ENCODE measurements around the gene ZSWIM7. TPM values are rescaled to one million over a fixed set of nuclear protein-coding genes. Genes with fewer than 3 reads are reported as not detected.

Gene ZSWIM7
- total RNA-seq, 6 donors from 2014 or later = 20.8 to 30.7 (median 23.4) TPM

DNA sequence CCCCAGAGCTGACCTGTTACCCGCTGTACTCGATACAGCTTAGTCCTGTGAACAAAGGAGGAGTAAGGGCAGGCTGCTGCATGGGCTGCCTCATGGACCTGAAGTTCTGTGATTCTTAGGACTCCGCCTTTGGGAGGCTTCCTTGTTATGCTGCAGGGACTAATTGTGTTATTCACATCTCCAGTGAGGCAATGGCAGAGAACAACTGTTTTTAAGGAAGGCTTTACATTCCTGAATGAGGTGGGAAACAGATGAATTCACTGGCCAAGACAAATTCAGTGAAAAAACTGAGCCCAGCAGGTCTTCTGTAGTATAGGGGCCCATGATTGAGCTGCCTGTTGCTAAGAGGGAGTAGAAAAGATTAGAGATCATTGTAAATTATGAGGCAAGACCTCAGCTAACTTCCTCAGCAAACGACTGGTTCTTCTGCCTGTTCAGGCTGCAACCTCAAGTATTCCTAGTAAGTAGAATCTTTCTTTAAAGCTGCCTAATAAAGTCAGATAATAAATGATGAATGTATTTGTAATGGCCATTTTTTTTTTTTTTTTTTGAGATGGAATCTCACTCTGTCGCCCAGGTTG is 28.3 kb downstream of the ZSWIM7 start:
- H3K9me3 ChIP-seq = no peaks in the 10 kb centered on the region
- ATAC-seq (ENCODE audit: low FRiP score in 2 of 2) (no peak), DNase-seq (no peak)
- TF ChIP-seq EP300 (IDR thresholded peaks at IDR 0.05) (no peak), POLR2A (IDR thresholded peaks at IDR 0.05) (no peak), POLR2AphosphoS5 (IDR thresholded peaks at IDR 0.05) (no peak)
- TF ChIP-seq, protein P1, sequence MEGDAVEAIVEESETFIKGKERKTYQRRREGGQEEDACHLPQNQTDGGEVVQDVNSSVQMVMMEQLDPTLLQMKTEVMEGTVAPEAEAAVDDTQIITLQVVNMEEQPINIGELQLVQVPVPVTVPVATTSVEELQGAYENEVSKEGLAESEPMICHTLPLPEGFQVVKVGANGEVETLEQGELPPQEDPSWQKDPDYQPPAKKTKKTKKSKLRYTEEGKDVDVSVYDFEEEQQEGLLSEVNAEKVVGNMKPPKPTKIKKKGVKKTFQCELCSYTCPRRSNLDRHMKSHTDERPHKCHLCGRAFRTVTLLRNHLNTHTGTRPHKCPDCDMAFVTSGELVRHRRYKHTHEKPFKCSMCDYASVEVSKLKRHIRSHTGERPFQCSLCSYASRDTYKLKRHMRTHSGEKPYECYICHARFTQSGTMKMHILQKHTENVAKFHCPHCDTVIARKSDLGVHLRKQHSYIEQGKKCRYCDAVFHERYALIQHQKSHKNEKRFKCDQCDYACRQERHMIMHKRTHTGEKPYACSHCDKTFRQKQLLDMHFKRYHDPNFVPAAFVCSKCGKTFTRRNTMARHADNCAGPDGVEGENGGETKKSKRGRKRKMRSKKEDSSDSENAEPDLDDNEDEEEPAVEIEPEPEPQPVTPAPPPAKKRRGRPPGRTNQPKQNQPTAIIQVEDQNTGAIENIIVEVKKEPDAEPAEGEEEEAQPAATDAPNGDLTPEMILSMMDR (IDR thresholded peaks at IDR 0.05) = no peak
- no peak overlapping the region for H3K27ac ChIP-seq
- no peak overlapping the region for H3K4me3 ChIP-seq
- H3K27me3 ChIP-seq = no peaks in the 10 kb centered on the region
- peaks cover 0 to 9% (median 3%) of the 10 kb centered on the region in 4 donors for H3K36me3 ChIP-seq
- peaks cover 12 to 21% (median 18%) of the 10 kb centered on the region in 4 donors for H3K4me1 ChIP-seq
- 79 to 82% methylated on average over 5 of the region's 5 CpGs for WGBS, 2 donors

DNA sequence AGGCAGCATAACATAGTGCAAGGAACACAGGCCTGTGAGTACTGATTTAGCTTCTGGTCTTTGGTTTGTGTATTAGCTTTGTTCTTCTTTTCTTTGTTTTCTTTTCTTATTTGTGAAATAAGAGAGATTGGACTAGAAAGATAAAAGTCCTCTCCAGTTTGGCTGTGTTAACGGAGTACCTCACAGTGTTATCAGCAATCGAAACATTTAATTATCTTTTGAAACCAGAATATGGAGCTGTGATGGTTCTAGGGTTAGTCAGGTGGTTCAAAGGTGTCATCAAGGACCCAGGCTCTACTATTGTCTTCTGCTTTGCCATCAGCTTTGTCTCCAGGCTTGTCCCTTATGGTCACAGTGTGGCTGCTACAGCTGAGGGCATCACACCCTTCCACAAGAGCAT is 29.0 kb downstream of the ZSWIM7 start:
- ATAC-seq (ENCODE audit: low FRiP score in 2 of 2) = no peak
- TF ChIP-seq POLR2AphosphoS5 (IDR thresholded peaks at IDR 0.05) (no peak), EP300 (IDR thresholded peaks at IDR 0.05) (no peak), POLR2A (IDR thresholded peaks at IDR 0.05) (no peak)
- TF ChIP-seq, protein P1 (IDR thresholded peaks at IDR 0.05) = no peak

DNA sequence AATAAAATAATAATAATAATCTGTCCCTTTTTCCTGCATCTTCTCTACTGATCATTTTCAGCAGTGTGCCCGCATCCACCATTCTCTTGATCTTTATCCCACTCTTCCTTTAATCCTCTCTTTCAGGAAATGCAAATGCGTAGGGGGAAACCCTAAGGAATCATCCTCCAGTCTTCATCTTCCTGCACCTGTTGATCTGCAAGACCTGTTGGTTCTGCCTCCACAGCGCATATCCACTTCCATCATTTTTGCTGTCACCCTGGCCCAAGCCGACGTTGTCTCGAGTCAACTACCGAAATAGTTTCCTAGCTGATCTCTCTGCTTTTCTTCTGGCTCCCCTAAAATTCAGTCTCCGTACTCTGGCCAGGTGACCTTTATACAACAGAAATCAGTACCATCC is 30.0 kb downstream of the ZSWIM7 start:
- TF ChIP-seq POLR2AphosphoS5 (IDR thresholded peaks at IDR 0.05) (no peak), POLR2A (IDR thresholded peaks at IDR 0.05) (no peak), EP300 (IDR thresholded peaks at IDR 0.05) (no peak)
- TF ChIP-seq, protein P1 (IDR thresholded peaks at IDR 0.05) = no peak
- Histone ChIP-seq H3K27me3 (no peaks in the 10 kb centered on the region), H3K4me3 (no peak overlapping the region), H3K27ac (no peak overlapping the region), H3K9me3 (no peaks in the 10 kb centered on the region), H3K4me1 (peaks cover 18 to 32% (median 27%) of the 10 kb centered on the region in 4 donors), H3K36me3 (no peaks in the 10 kb centered on the region)
- ATAC-seq (ENCODE audit: low FRiP score in 2 of 2) (no peak), DNase-seq (no peak)
- WGBS, 2 donors = 94 to 96% methylated on average over 8 of the region's 8 CpGs

More for the DNA sequence above, 29.0 kb downstream of the ZSWIM7 start:
- Histone ChIP-seq H3K27me3 (no peaks in the 10 kb centered on the region), H3K4me1 (peaks cover 18 to 28% (median 22%) of the 10 kb centered on the region in 4 donors), H3K27ac (no peak overlapping the region), H3K4me3 (no peak overlapping the region), H3K36me3 (peaks cover 0 to 7% (median 2%) of the 10 kb centered on the region in 4 donors), H3K9me3 (no peaks in the 10 kb centered on the region)
- 83 to 94% methylated on average over 2 of the region's 2 CpGs for WGBS, 2 donors
- DNase-seq = no peak

DNA sequence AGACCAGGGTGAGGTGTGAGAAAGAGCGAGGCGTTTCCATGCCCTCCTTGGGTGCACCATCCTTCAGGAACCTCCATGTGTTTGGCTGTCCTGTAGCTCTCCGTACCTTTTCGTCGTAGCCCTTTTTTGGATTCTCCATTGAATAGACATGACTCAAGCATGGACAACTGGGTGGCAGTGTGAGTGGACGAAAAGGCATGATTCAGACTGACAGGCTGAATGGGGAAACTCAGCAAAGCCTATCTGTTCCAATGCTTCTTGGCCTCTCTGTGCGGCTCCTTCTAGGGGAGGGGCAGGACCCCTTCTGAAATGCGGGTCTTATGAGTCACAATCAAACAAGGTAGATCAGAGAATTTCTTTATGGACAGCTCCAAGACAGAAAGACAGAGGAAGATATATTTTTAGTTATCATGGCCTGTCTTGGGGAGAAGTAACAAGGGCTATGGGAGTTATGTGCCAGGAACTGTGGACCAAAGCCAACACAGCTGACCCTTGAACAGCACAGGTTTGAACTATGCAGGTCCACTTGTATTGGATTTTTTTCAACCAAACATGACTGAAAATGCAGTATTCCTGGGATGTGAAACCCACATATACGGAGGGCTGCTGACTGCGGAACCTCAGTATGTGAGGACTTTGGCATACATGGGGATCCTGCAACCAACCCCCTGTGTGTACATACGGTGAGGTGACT is 31.7 kb downstream of the ZSWIM7 start:
- DNase-seq = no peak
- Histone ChIP-seq H3K27ac (peak overlapping the region in 3 of 4 donors; percentile 67 to 88 (median 84)), H3K36me3 (no peaks in the 10 kb centered on the region), H3K27me3 (no peaks in the 10 kb centered on the region), H3K4me3 (no peak overlapping the region), H3K4me1 (peaks cover 18 to 28% (median 26%) of the 10 kb centered on the region in 4 donors), H3K9me3 (no peaks in the 10 kb centered on the region)
- no peak for ATAC-seq (ENCODE audit: low FRiP score in 2 of 2)
- TF ChIP-seq EP300 (IDR thresholded peaks at IDR 0.05) (no peak), POLR2AphosphoS5 (IDR thresholded peaks at IDR 0.05) (no peak), POLR2A (IDR thresholded peaks at IDR 0.05) (no peak)
- TF ChIP-seq, protein P1 (IDR thresholded peaks at IDR 0.05) = no peak
- 82 to 88% methylated on average over 9 to 11 of the region's 11 CpGs for WGBS, 2 donors

Data from upper lobe of left lung (tissue), 6 donors.